T-helper 2 cell treated with Interferon-gamma antibody and Interleukin-4, amounts not matched to agents 5 μg/mL and 100 μg/mL, for 36 hours (primary cell): ENCODE results near the gene PPP1R3E.
"Not testable (repeated sequence)": the region's sequence is repeated elsewhere in the genome, so short reads cannot be mapped to it uniquely, and the experiment has no call there.

ENCODE experiments used
- DNase-seq: peaks from one replicate; pipeline ENCODE4 v3.0.0; 2021; ENCODE audit warnings: low spot score
- H3K27ac Mint-ChIP-seq: one replicate; pipeline ENCODE4 v1.8.0; 2021; ENCODE audit warnings: mild to moderate bottlenecking, mixed read lengths
- H3K27me3 Mint-ChIP-seq: one replicate; pipeline ENCODE4 v1.8.0; 2021; ENCODE audit warnings: low read depth, mixed read lengths
- H3K36me3 Mint-ChIP-seq: one replicate; pipeline ENCODE4 v1.8.0; 2021; ENCODE audit warnings: low read depth, mixed read lengths
- H3K4me1 Mint-ChIP-seq: one replicate; pipeline ENCODE4 v1.8.0; 2021; ENCODE audit warnings: low read depth, mixed read lengths
- H3K4me3 Mint-ChIP-seq: one replicate; pipeline ENCODE4 v1.8.0; 2022; ENCODE audit warnings: mild to moderate bottlenecking, moderate library complexity, mixed read lengths
- H3K9me3 Mint-ChIP-seq: one replicate; pipeline ENCODE4 v1.8.0; 2021; ENCODE audit warnings: mixed read lengths

Gene PPP1R3E

GRCh38 chr14:23296012-23296777 is 6.5 kb downstream of the PPP1R3E start:
- Mint-ChIP-seq H3K36me3 (peaks cover 24% of the 10 kb centered on the region), H3K4me1 (peaks cover 22% of the 10 kb centered on the region), H3K27me3 (no peaks in the 10 kb centered on the region), H3K27ac (no peak overlapping the region), H3K9me3 (no peaks in the 10 kb centered on the region), H3K4me3 (no peak overlapping the region)
- no peak for DNase-seq

- H3K27me3 Mint-ChIP-seq, result no peaks in the 10 kb centered on the region
- peak overlapping the region; percentile 67 for H3K27ac Mint-ChIP-seq
- peaks cover 16% of the 10 kb centered on the region for H3K4me1 Mint-ChIP-seq
- H3K36me3 Mint-ChIP-seq, result peaks cover 24% of the 10 kb centered on the region
- DNase-seq, result peak; percentile 44
- H3K4me3 Mint-ChIP-seq, result peak overlapping the region; percentile 3
- no peaks in the 10 kb centered on the region for H3K9me3 Mint-ChIP-seq
Measured at GRCh38 chr14:23294734-23295561, 7.7 kb downstream of the PPP1R3E start.

- Mint-ChIP-seq H3K9me3 (no peaks in the 10 kb centered on the region), H3K27me3 (no peaks in the 10 kb centered on the region), H3K36me3 (peaks cover 2% of the 10 kb centered on the region), H3K27ac (peak overlapping the region; percentile 94), H3K4me1 (peaks cover 19% of the 10 kb centered on the region), H3K4me3 (peak overlapping the region; percentile 98)
- no peak for DNase-seq
Measured at GRCh38 chr14:23286902-23287479, 15.7 kb downstream of the PPP1R3E start.

GRCh38 chr14:23286020-23286901 is 16.4 kb downstream of the PPP1R3E start, which contains the start of gene HOMEZ:
HOMEZ (minus strand) TSS chr14:23286132; CDS start chr14:23285952, 180 bp downstream.
- Mint-ChIP-seq H3K27ac (peak within 1 kb of the TSS; percentile 94), H3K4me1 (peaks cover 19% of the 10 kb centered on the region), H3K4me3 (peak within 1 kb of the TSS; percentile 98), H3K27me3 (no peaks in the 10 kb centered on the region), H3K36me3 (peaks cover 2% of the 10 kb centered on the region), H3K9me3 (no peaks in the 10 kb centered on the region)
- peak; percentile 99 for DNase-seq

- peak overlapping the region; percentile 87 for H3K27ac Mint-ChIP-seq
- H3K4me1 Mint-ChIP-seq, result peaks cover 19% of the 10 kb centered on the region
- H3K4me3 Mint-ChIP-seq, result peak overlapping the region; percentile 98
- no peaks in the 10 kb centered on the region for H3K9me3 Mint-ChIP-seq
- peaks cover 2% of the 10 kb centered on the region for H3K36me3 Mint-ChIP-seq
- no peaks in the 10 kb centered on the region for H3K27me3 Mint-ChIP-seq
- DNase-seq, result no peak
Measured at GRCh38 chr14:23285530-23286019, 17.1 kb downstream of the PPP1R3E start.

- DNase-seq, result no peak
- no peaks in the 10 kb centered on the region for H3K9me3 Mint-ChIP-seq
Measured at GRCh38 chr14:23284654-23285529, 17.8 kb downstream of the PPP1R3E start.

GRCh38 chr14:23281247-23281646 is 21.4 kb downstream of the PPP1R3E start:
- no peaks in the 10 kb centered on the region for H3K9me3 Mint-ChIP-seq
- peaks cover 9% of the 10 kb centered on the region for H3K4me1 Mint-ChIP-seq
- H3K27ac Mint-ChIP-seq, result no peak overlapping the region
- DNase-seq, result no peak
- H3K27me3 Mint-ChIP-seq, result no peaks in the 10 kb centered on the region
- peaks cover 2% of the 10 kb centered on the region for H3K36me3 Mint-ChIP-seq
- no peak overlapping the region for H3K4me3 Mint-ChIP-seq

More at GRCh38 chr14:23284654-23285529, 17.8 kb downstream of the PPP1R3E start:
- Mint-ChIP-seq H3K4me1 (peaks cover 19% of the 10 kb centered on the region), H3K36me3 (peaks cover 2% of the 10 kb centered on the region), H3K4me3 (peak overlapping the region; percentile 98), H3K27me3 (no peaks in the 10 kb centered on the region), H3K27ac (peak overlapping the region; percentile 87)

- H3K36me3 Mint-ChIP-seq, H3K4me1 Mint-ChIP-seq, H3K9me3 Mint-ChIP-seq, H3K27me3 Mint-ChIP-seq, H3K4me3 Mint-ChIP-seq, DNase-seq, H3K27ac Mint-ChIP-seq: not testable (repeated sequence)
Measured at GRCh38 chr14:23277928-23278327, 24.7 kb downstream of the PPP1R3E start.

GRCh38 chr14:23277189-23277588 is 25.5 kb downstream of the PPP1R3E start:
- no peak overlapping the region for H3K4me3 Mint-ChIP-seq
- H3K27ac Mint-ChIP-seq, result no peak overlapping the region
- no peaks in the 10 kb centered on the region for H3K27me3 Mint-ChIP-seq
- no peak for DNase-seq
- H3K4me1 Mint-ChIP-seq, result no peaks in the 10 kb centered on the region
- H3K9me3 Mint-ChIP-seq, result no peaks in the 10 kb centered on the region
- H3K36me3 Mint-ChIP-seq, result peaks cover 5% of the 10 kb centered on the region

- Mint-ChIP-seq H3K36me3 (peaks cover 5% of the 10 kb centered on the region), H3K27me3 (no peaks in the 10 kb centered on the region), H3K9me3 (no peaks in the 10 kb centered on the region), H3K4me1 (no peaks in the 10 kb centered on the region), H3K4me3 (no peak overlapping the region), H3K27ac (no peak overlapping the region)
- no peak for DNase-seq
Measured at GRCh38 chr14:23275412-23275811, 27.2 kb downstream of the PPP1R3E start.

GRCh38 chr14:23269193-23269592 is 33.5 kb downstream of the PPP1R3E start:
- H3K36me3 Mint-ChIP-seq, result no peaks in the 10 kb centered on the region
- H3K4me3 Mint-ChIP-seq, result no peak overlapping the region
- H3K27me3 Mint-ChIP-seq, result peaks cover 5% of the 10 kb centered on the region
- H3K9me3 Mint-ChIP-seq, result no peaks in the 10 kb centered on the region
- H3K4me1 Mint-ChIP-seq, result no peaks in the 10 kb centered on the region
- no peak for DNase-seq
- no peak overlapping the region for H3K27ac Mint-ChIP-seq

GRCh38 chr14:23260849-23261248 is 41.8 kb downstream of the PPP1R3E start:
- DNase-seq, H3K27ac Mint-ChIP-seq, H3K4me1 Mint-ChIP-seq, H3K9me3 Mint-ChIP-seq, H3K4me3 Mint-ChIP-seq, H3K36me3 Mint-ChIP-seq: not testable (repeated sequence)
- H3K27me3 Mint-ChIP-seq, result peaks cover 42% of the 10 kb centered on the region
